Muscle layer of duodenum (tissue), 2 donors: ENCODE data around the gene MDFIC2.
"Not testable (repeated sequence)": the region's sequence is repeated elsewhere in the genome, so short reads cannot be mapped to it uniquely, and the experiment has no call there.

Source experiments
- H3K27ac ChIP-seq: one replicate; pipeline ENCODE4 v1.7.0; 2013; ENCODE audit warnings: mild to moderate bottlenecking, low read length
- H3K27me3 ChIP-seq: one replicate; pipeline ENCODE4 v1.7.0; 2013; ENCODE audit warnings: low read depth, mild to moderate bottlenecking, control low read depth, low read length
- H3K36me3 ChIP-seq, 2 donors: one replicate each; pipeline ENCODE4 v1.7.0; 2013; ENCODE audit warnings: low read length in 2 of 2, control low read depth in 1 of 2, mild to moderate bottlenecking in 1 of 2; ENCODE audit not compliant: insufficient read depth in 2 of 2, control insufficient read depth in 1 of 2
- H3K4me1 ChIP-seq, 2 donors: one replicate each; pipeline ENCODE4 v1.7.0; 2013; ENCODE audit warnings: low read length in 2 of 2, mild to moderate bottlenecking in 2 of 2, control low read depth in 1 of 2, moderate library complexity in 1 of 2; ENCODE audit not compliant: insufficient read depth in 2 of 2, control insufficient read depth in 1 of 2
- H3K4me3 ChIP-seq, 2 donors: one replicate each; pipeline ENCODE4 v1.7.0; 2013; ENCODE audit warnings: low read length in 2 of 2, low read depth in 1 of 2, mild to moderate bottlenecking in 1 of 2
- H3K9me3 ChIP-seq, 2 donors: one replicate each; pipeline ENCODE4 v1.7.0; 2013; ENCODE audit warnings: low read length in 2 of 2, control low read depth in 1 of 2, mild to moderate bottlenecking in 1 of 2; ENCODE audit not compliant: control insufficient read depth in 1 of 2
- donor health status: healthy.

MDFIC2 gene

DNA sequence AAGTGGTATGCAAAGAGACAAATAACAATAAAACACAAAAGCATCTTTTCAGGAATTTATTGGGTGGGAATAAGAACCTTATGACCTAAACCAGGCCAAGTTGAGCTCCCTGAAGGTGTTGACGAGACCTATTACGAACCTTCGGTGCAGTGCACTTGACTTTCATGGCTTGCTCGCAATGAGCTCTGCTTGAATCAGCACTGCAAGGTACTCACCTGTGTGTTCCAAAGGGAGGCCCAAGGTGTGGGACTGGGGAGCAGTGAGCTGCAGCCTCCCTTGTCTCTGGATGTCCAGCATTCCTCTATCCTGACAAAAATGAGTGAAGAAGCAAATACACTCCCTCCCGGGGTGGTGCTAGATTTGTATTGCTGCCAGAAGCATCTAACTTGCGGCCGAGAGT is at the start of gene MDFIC2:
Gene MDFIC2, minus strand, starts transcription at position 303 of the 400 bp plus-strand sequence. CDS start 665 bp downstream, outside the sequence.
- Histone ChIP-seq H3K9me3 (no peaks in the 10 kb centered on the region), H3K36me3 (no peaks in the 10 kb centered on the region), H3K27me3 (no peaks in the 10 kb centered on the region), H3K4me1 (no peaks in the 10 kb centered on the region), H3K27ac (no peak within 1 kb of the TSS), H3K4me3 (no peak within 1 kb of the TSS)

DNA sequence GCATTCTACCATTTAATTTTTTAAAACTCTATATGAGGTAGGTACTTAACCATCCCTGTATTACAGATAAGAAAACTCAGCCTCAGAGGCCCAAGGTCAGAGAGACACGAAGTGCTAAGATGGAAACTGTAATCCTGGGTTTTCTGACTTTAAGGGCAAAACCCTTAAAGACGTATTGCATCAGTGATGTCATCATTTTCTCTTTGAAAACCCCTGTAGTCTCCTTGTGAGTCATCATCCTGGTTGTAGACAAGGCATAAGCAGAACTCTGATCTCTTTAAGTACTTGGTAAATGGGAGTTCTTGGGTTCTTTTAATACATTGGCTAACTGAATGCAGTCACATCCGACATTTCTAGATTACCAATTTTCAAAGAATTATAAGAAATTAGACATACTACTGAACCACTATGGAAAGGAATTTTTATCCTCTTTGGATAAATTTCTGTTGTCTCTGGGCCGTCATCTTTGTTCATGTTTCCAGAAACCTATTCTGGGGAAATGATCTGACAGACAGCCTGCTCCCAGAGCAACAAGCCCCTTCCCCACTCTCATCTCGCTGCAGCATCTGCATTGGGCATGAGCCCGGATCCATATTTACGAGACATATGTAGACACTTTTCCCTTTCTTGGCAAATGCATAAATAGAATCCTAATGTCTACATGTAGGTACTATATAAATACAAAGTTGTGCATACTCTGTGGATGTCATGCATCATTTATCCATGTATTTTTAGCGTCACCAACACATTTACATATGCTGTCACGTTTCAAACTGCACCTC is 48.7 kb upstream of the MDFIC2 start:
- H3K27me3 ChIP-seq, result no peaks in the 10 kb centered on the region
- no peaks in the 10 kb centered on the region for H3K4me1 ChIP-seq
- peaks cover 0 to 11% of the 10 kb centered on the region in 2 donors for H3K9me3 ChIP-seq
- H3K27ac ChIP-seq, result no peak overlapping the region
- H3K4me3 ChIP-seq, result no peak overlapping the region
- H3K36me3 ChIP-seq, result no peaks in the 10 kb centered on the region

DNA sequence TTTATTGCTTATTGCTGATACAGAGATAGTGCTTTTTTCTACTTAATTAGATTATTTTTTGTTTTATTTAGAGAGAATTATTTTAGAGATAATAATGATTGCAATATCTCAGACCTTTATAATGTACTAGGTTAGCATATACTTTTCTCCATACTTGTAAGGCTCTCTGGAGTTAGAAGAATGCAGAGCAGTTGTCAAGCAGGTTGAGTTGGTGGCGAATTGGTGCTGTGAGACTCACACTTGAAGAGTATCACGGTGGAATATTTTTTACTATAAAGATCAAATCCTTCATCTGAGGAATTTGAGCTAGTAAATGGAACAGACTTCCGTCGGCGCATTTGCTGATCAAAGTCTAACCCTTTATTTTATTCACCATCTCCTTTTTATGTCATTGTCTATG is 47.3 kb upstream of the MDFIC2 start:
- Histone ChIP-seq H3K9me3 (peaks cover 0 to 10% of the 10 kb centered on the region in 2 donors), H3K4me3 (no peak overlapping the region), H3K27me3 (no peaks in the 10 kb centered on the region), H3K27ac (no peak overlapping the region), H3K4me1 (no peaks in the 10 kb centered on the region), H3K36me3 (no peaks in the 10 kb centered on the region)

DNA sequence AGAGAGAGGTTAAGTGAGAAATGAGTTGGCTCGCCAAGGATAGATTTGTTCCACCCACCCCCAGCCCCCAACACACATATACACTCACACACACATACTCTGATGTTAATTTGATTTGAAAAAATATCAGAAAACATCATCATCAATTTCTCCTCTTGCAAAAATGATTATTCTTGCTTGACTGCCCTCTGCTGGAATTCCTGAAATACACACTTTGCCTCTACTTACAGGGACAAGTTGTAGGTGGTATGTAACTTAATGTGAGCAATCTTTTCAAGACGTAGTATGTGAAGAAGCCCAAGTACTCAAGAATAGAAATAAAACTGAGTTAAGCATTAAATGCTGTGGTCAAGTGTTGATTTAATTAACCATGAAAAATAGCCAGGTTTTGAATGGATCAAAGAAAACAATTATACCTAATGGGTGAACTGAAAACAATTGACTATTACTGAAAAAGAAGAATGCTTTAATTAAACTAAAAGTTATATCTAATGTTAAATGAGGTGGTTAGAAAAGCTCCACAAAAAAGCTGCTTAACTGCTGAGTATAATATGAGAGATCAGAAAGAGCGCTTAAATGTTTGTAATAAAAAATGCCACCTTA is 46.6 kb upstream of the MDFIC2 start:
- H3K4me1 ChIP-seq, result no peaks in the 10 kb centered on the region
- H3K27ac ChIP-seq, result no peak overlapping the region
- H3K9me3 ChIP-seq, result peaks cover 0 to 6% of the 10 kb centered on the region in 2 donors
- H3K27me3 ChIP-seq, result no peaks in the 10 kb centered on the region
- H3K36me3 ChIP-seq, result no peaks in the 10 kb centered on the region
- no peak overlapping the region for H3K4me3 ChIP-seq

DNA sequence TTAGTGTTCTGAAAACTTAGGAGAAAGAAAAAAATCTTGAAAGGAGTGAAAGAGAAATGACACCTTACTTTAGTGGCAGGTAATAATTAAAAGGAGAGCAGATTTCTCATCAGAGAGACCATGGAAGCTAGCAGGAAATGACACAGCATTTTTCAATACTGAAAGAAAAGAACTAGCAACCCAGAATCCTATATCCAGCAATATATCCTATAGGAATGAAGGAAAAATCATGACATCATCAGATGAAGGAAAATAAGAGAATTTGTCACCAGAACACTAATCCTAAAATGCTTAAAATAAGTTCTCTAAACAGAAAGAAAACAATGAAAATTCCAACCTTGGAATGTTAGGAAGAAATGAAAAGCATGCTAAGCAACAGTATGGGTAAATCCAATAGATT is 39.8 kb upstream of the MDFIC2 start:
- Histone ChIP-seq H3K27ac (no peak overlapping the region), H3K9me3 (peaks cover 0 to 5% of the 10 kb centered on the region in 2 donors), H3K36me3 (no peaks in the 10 kb centered on the region), H3K27me3 (no peaks in the 10 kb centered on the region), H3K4me1 (no peaks in the 10 kb centered on the region), H3K4me3 (no peak overlapping the region)

DNA sequence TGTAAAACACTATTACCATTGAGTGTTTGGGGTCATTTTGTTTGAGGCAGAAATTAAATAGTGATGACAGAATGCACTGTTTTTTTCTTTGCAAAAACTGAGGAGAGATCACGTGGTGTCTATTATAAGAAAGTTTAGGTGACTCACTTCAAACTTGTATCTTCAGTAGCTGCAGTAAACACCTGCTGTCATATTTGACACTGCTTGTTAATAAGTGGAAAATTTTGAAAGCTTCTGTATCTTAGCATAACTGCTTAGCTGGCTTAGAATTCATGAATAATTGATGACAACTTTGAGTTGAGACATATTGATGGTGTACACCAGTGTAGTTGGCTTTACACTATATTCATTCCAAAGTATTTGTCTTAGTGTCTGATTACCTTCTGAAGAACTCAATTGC is 29.7 kb upstream of the MDFIC2 start:
- Histone ChIP-seq H3K27me3 (no peaks in the 10 kb centered on the region), H3K27ac (no peak overlapping the region), H3K4me1 (no peaks in the 10 kb centered on the region), H3K36me3 (no peaks in the 10 kb centered on the region), H3K4me3 (no peak overlapping the region), H3K9me3 (peaks cover 0 to 8% of the 10 kb centered on the region in 2 donors)

DNA sequence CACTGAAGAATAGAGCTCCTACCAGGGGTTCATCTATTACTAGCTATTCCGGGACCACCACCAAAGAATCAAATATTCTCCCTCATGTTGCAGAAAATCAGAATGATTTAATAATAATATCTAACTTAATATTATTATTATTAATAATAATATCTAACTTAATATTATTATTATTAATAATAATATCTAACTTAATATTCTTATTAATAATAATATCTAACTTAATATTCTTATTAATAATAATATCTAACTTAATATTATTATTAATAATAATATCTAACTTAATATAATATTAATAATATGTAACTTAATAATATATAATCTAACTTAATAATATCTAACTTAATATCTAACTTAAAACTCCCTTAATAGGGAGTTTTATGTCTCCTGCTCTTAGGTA is 24.4 kb upstream of the MDFIC2 start:
- H3K36me3 ChIP-seq, H3K9me3 ChIP-seq, H3K27ac ChIP-seq, H3K4me3 ChIP-seq, H3K4me1 ChIP-seq, H3K27me3 ChIP-seq: not testable (repeated sequence)

DNA sequence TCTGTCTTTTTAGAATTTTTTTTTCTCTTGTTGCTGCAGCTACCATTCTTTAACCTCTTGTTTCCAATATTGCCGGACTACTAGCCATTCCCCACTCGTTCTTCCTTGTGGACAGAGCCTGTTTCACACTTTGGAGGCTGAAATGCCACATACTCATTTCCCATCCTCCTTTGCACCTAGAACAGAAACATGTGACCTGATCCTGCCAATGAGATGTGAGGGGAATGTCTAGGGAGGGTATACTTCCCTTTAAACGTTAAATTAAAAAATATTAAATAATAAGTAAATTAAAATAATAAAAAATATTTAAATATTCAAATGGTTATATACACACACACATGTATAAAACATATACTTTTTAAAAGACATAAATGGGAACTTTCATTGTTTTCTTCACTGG is 20.6 kb upstream of the MDFIC2 start:
- Histone ChIP-seq H3K4me1 (no peaks in the 10 kb centered on the region), H3K4me3 (no peak overlapping the region), H3K27me3 (no peaks in the 10 kb centered on the region), H3K36me3 (no peaks in the 10 kb centered on the region), H3K9me3 (no peaks in the 10 kb centered on the region), H3K27ac (no peak overlapping the region)

DNA sequence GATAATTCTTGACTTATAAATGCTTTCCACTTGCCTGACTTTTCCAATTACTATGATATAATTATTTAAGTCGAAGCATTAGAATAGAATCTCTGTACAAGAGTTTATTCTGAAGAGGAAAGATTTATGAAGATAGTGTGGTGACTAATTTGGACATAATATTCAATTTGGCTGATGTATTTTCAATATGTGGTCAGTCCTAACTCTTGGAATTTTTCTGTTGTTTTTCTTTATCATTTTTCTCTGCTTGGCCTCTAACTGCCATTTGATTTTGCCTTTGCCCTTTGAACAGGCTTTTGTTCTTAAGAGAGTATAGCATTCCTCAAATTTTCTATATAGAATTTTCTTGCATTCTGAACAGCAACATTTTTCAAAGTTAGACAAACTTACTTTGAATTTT is 2.6 kb upstream of the MDFIC2 start:
- Histone ChIP-seq H3K4me1 (no peaks in the 10 kb centered on the region), H3K9me3 (no peaks in the 10 kb centered on the region), H3K36me3 (no peaks in the 10 kb centered on the region), H3K27ac (no peak overlapping the region), H3K27me3 (no peaks in the 10 kb centered on the region), H3K4me3 (no peak overlapping the region)

DNA sequence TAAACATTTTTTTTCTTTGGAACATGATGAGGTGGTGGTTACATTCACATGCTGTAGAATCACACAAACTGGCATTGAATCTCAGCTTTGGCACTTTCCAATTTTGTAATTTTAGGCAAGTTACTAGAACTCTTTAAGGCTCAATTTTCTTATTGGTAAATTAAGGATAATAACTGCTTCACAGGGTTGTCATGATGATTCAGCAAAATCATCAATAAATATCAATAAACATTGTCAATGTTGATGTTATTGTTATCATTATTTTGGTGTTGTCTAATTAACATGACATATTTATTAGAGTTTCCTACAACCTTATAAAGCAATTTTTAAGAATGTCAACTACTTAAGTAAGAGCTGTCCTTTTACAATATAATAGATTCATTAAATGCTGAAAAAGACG is 1.6 kb downstream of the MDFIC2 start:
- Histone ChIP-seq H3K27me3 (no peaks in the 10 kb centered on the region), H3K36me3 (no peaks in the 10 kb centered on the region)

DNA sequence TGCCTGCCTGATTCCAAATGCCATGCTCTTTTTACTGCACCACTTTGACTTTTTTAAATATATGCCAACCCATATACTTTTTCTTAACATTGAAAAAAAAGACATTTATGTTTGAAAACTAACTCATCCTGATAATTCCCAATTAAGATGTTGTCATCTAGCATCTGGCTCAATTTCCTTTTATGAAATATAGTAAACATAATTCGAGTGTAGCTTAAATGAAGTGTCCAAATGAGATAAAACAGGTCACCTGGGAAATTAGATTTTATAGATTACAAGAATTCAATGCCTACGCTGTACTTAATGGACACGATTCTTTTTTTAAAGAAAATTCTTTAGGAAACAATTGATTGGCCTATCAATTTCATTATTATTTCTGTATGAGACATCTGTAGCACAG is 2.8 kb downstream of the MDFIC2 start:
- Histone ChIP-seq H3K36me3 (no peaks in the 10 kb centered on the region), H3K27ac (no peak overlapping the region), H3K9me3 (no peaks in the 10 kb centered on the region), H3K4me1 (no peaks in the 10 kb centered on the region), H3K4me3 (no peak overlapping the region), H3K27me3 (no peaks in the 10 kb centered on the region)

More for the DNA sequence above, 1.6 kb downstream of the MDFIC2 start:
- no peaks in the 10 kb centered on the region for H3K9me3 ChIP-seq
- no peak overlapping the region for H3K27ac ChIP-seq
- H3K4me3 ChIP-seq, result no peak overlapping the region
- H3K4me1 ChIP-seq, result no peaks in the 10 kb centered on the region

DNA sequence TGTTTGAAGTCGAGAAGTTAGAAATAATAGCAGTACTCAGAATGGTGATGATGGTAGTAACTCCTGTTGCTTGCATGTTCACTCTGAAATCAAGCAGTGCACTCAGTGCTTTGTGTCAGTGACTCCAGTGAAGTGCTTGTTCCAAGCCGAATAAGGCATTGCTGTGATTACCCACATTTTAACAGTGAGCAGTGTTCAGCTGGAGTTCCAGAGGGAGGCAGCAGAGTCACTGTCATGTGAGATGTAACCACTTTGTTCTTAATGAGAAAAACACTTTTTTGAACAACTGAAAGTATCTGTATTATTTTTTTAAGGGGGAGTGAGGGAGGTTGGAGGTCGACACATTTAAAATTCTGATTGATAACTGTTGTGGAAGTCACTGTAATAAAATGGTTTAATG is 3.7 kb downstream of the MDFIC2 start:
- Histone ChIP-seq H3K27ac (no peak overlapping the region), H3K36me3 (no peaks in the 10 kb centered on the region), H3K4me3 (no peak overlapping the region), H3K27me3 (no peaks in the 10 kb centered on the region), H3K4me1 (no peaks in the 10 kb centered on the region), H3K9me3 (no peaks in the 10 kb centered on the region)
